HepG2 (cell line): ENCODE results near the gene OCLN. TPM values are rescaled to one million over a fixed set of nuclear protein-coding genes. Genes with fewer than 3 reads are reported as not detected.

Experiments
- ATAC-seq: fragments of 200-7000 bp; cut with Tn5 transposase; 3 replicates; pipeline ENCODE4 v1.9.1; 2020; ENCODE audit warnings: mild to moderate bottlenecking, moderate library complexity
- BruUV-seq: library from RNA; stranded (reverse); fragments of 400-500 nt; replicated peaks from 2 replicates; lab custom pipeline; 2021; lab: Mats Ljungman, UMichigan
- CTCF ChIA-PET: fragments of 300-600 bp; formaldehyde crosslinking; extraction: SDS; loops from one replicate; lab custom pipeline; 2021; ENCODE audit warnings: low total read pairs, inconsistent platforms, low intra/inter-chr PET ratio; lab: Yijun Ruan, JAX
- POLR2A ChIA-PET: fragments of 350-600 bp; sonication (Branson Sonifier 250); formaldehyde crosslinking; loops from one replicate; lab custom pipeline; 2020; ENCODE audit warnings: antibody characterized with exemption, inconsistent platforms; lab: Yijun Ruan, JAX
- DNase-seq: peaks from one replicate; pipeline ENCODE4 v3.0.0-alpha.2; 2015; ENCODE audit warnings: low spot score
- FAIRE-seq: peaks from 3 replicates; lab custom pipeline; 2011; peaks lifted over from hg19 to GRCh38; lab: Jason Lieb, UNC
- H2AFZ ChIP-seq: one replicate; pipeline ENCODE4 v1.6.1; 2011; ENCODE audit warnings: low read length, inconsistent platforms
- H3K27ac ChIP-seq: fragments of 300-600 bp; 3 replicates; pipeline ENCODE4 v1.8.0; 2011; ENCODE audit warnings: mixed run types, mild to moderate bottlenecking, mixed read lengths, low read length, inconsistent platforms; ENCODE audit not compliant: insufficient read depth; ENCODE audit errors: extremely low read length
- H3K27me3 ChIP-seq, 2 experiments: fragments of 200-600 bp in 1 of 2; 2 replicates in 1 of 2; 3 replicates in 1 of 2; pipeline versions ENCODE4 v1.6.0 to v1.8.0; 2011; ENCODE audit warnings: low read length in 2 of 2, mild to moderate bottlenecking in 2 of 2, moderate library complexity in 2 of 2, inconsistent platforms in 1 of 2; ENCODE audit not compliant: insufficient read depth in 2 of 2, control insufficient read depth in 1 of 2
- H3K36me3 ChIP-seq, 2 experiments: fragments of 200-600 bp in 1 of 2; replicated peaks in 1 of 2; 2 replicates in 1 of 2; 3 replicates in 1 of 2; pipeline versions ENCODE4 v1.5.1 to v1.8.0; 2011; ENCODE audit warnings: low read length in 2 of 2, inconsistent platforms in 1 of 2; ENCODE audit not compliant: insufficient read depth in 2 of 2, control insufficient read depth in 1 of 2
- H3K4me1 ChIP-seq: 2 replicates; pipeline ENCODE4 v1.5.1; 2012; ENCODE audit warnings: low read length, inconsistent platforms; ENCODE audit not compliant: insufficient read depth
- H3K4me2 ChIP-seq: 2 replicates; pipeline ENCODE4 v1.6.0; 2011; ENCODE audit warnings: low read depth, low read length, inconsistent platforms
- H3K4me3 ChIP-seq, 3 experiments: fragments of 200-600 bp in 1 of 3; sonication (generic), shearing (Covaris generic) in 1 of 3; replicated peaks in 1 of 3; 2 replicates each; pipeline ENCODE4 v1.5.1; 2011 to 2016; ENCODE audit warnings: low read length in 3 of 3, inconsistent platforms in 2 of 3, low read depth in 2 of 3, mild to moderate bottlenecking in 2 of 3, control low read depth in 1 of 3, mixed read lengths in 1 of 3; ENCODE audit not compliant: insufficient read depth in 1 of 3
- H3K79me2 ChIP-seq: one replicate; pipeline ENCODE4 v1.6.1; 2011; ENCODE audit warnings: low read length, inconsistent platforms; ENCODE audit not compliant: insufficient read depth
- H3K9ac ChIP-seq: 2 replicates; pipeline ENCODE4 v1.6.0; 2011; ENCODE audit warnings: mild to moderate bottlenecking, low read depth, low read length, inconsistent platforms; ENCODE audit not compliant: insufficient read depth
- H3K9me3 ChIP-seq: 2 replicates; pipeline ENCODE4 v1.5.1; 2012; ENCODE audit warnings: mild to moderate bottlenecking, low read length
- H4K20me1 ChIP-seq: 2 replicates; pipeline ENCODE4 v1.6.0; 2011; ENCODE audit warnings: inconsistent platforms, mild to moderate bottlenecking, low read length, moderate library complexity; ENCODE audit not compliant: insufficient read depth
- BRF2 ChIP-seq: sonication (generic); formaldehyde crosslinking; IDR thresholded peaks from 2 replicates; pipeline ENCODE4 v1.8.1; 2022; ENCODE audit warnings: mild to moderate bottlenecking, missing genetic modification reagents
- RFX1 ChIP-seq: fragments of 450-650 bp; IDR thresholded peaks from 2 replicates; pipeline ENCODE4 v1.6.1; 2017
- SIN3B ChIP-seq: fragments of 150-350 bp; IDR thresholded peaks from 2 replicates; pipeline ENCODE4 v1.6.1; 2014; ENCODE audit warnings: low read length
- ZFY ChIP-seq: sonication (generic); formaldehyde crosslinking; IDR thresholded peaks from 2 replicates; pipeline ENCODE4 v1.4.0; 2020; ENCODE audit warnings: missing genetic modification reagents
- ZMAT5 ChIP-seq: sonication (generic); formaldehyde crosslinking; IDR thresholded peaks from 2 replicates; pipeline ENCODE4 v1.5.0; 2020; ENCODE audit warnings: mild to moderate bottlenecking, low read depth, missing genetic modification reagents, borderline replicate concordance
- ZNF143 ChIP-seq: sonication (generic); formaldehyde crosslinking; IDR thresholded peaks from 2 replicates; pipeline ENCODE4 v1.4.0; 2020; ENCODE audit warnings: missing genetic modification reagents
- ZNF597 ChIP-seq: sonication (generic); formaldehyde crosslinking; IDR thresholded peaks from 2 replicates; pipeline ENCODE4 v1.5.0; 2020; ENCODE audit warnings: missing genetic modification reagents
- WGBS: methylation state at CpG from one replicate; pipeline ENCODE4 v1.1.6; 2017; ENCODE audit warnings: low lambda C conversion rate; 5-methylcytosine and 5-hydroxymethylcytosine counted together
- in situ Hi-C: cut with HindIII; loops from 2 replicates; pipeline ENCODE4 v1.10.0; 2017; ENCODE audit warnings: low pct_unique_long_range_greater_than_20kb; ENCODE audit not compliant: extremely low pct_ligation_motif_present
- intact Hi-C: fragments of 100-400 bp; cut with micrococcal nuclease; formaldehyde crosslinking; loops from one replicate; pipeline ENCODE4 v1.10.0; 2022; ENCODE audit not compliant: unreplicated experiment
- polyA plus RNA-seq, 8 experiments: library from polyadenylated mRNA; depleted of rRNA in 3 of 8; stranded (reverse) in 7 of 8; unstranded in 1 of 8; fragments of >200 nt; fragmentation: Illumina TruSeq in 4 of 8; extraction: Trizol in 4 of 8; gene quantifications; 2 replicates each; pipeline versions ENCODE4 v1.2.1 to v1.2.3, GENCODE V29; 2011 to 2016; ENCODE audit warnings: low read depth in 4 of 8, missing spikeins in 1 of 8, mixed read lengths in 1 of 8; ENCODE audit not compliant: insufficient read depth in 1 of 8
- total RNA-seq, 5 experiments: library from RNA; depleted of rRNA; stranded (reverse); fragments of >200 nt; fragmentation: Illumina TruSeq; extraction: Trizol; gene quantifications; 2 replicates each; pipeline ENCODE4 v1.2.3, GENCODE V29; 2016; ENCODE audit warnings: low read depth in 1 of 5

Gene OCLN
- total and polyA plus RNA-seq, 2 of the 13 experiments (the other 11 are each of a cell fraction or from before 2014, with no cell fraction given): 24.1 to 34.8 TPM

GRCh38 chr5:69527128-69527770, 34.7 kb downstream of the OCLN start (continued):
- TF ChIP-seq ZNF597 (CRISPR knock-in tag) (no peak), ZNF143 (CRISPR knock-in tag) (no peak), BRF2 (no peak), ZMAT5 (CRISPR knock-in tag) (no peak)
- TF ChIP-seq, all 625 proteins: peak for 0

- 89% methylated on average over 5 of the region's 5 CpGs for WGBS
- H3K27ac ChIP-seq: no peak overlapping the region
- H2AFZ ChIP-seq: no peak overlapping the region
- FAIRE-seq (no peak), DNase-seq (no peak), ATAC-seq (no peak)
- no peaks in the 10 kb centered on the region for H3K9me3 ChIP-seq
- POLR2A ChIA-PET: no interaction called here
- H3K4me2 ChIP-seq: no peak overlapping the region
- no peaks in the 10 kb centered on the region for H4K20me1 ChIP-seq
- H3K79me2 ChIP-seq: no peaks in the 10 kb centered on the region
- no peak overlapping the region for H3K9ac ChIP-seq
- CTCF ChIA-PET: no interaction called here
- intact Hi-C loops: no loop called here
- no peaks in the 10 kb centered on the region for H3K27me3 ChIP-seq
- TF ChIP-seq RFX1: no peak
- no peak for TF ChIP-seq ZFY (CRISPR knock-in tag)
- TF ChIP-seq SIN3B: no peak
- H3K4me3 ChIP-seq: no peak overlapping the region
- no TSS peak for BruUV-seq
- H3K4me1 ChIP-seq: no peaks in the 10 kb centered on the region
- in situ Hi-C loops: no loop called here
- H3K36me3 ChIP-seq: peaks cover 0 to 17% of the 10 kb centered on the region in 2 experiments; a peak in 2 of 5 replicates
Observed at GRCh38 chr5:69528035-69528434, 35.4 kb downstream of the OCLN start.
